Breast epithelium (tissue), 4 donors: Measurements from ENCODE around the gene WAS. TPM values are rescaled to one million over a fixed set of nuclear protein-coding genes. Genes with fewer than 3 reads are reported as not detected.
"Not testable (repeated sequence)": the region's sequence is repeated elsewhere in the genome, so short reads cannot be mapped to it uniquely, and the experiment has no call there.

Source experiments
- DNase-seq, 2 donors: peaks; one replicate each; pipeline ENCODE4 v3.0.0-alpha.2; 2019; ENCODE audit warnings: low spot score in 2 of 2
- H3K27ac ChIP-seq, 2 donors: fragments of 200-600 bp; sonication (generic) in 1 of 2; one replicate each; pipeline ENCODE4 v1.5.1; 2016 to 2019; ENCODE audit warnings: mild to moderate bottlenecking in 1 of 2
- H3K27me3 ChIP-seq, 2 donors: fragments of 200-600 bp; sonication (generic) in 1 of 2; one replicate each; pipeline versions ENCODE4 v1.5.1 to v1.6.0; 2017 to 2019; ENCODE audit warnings: control low read depth in 1 of 2, mild to moderate bottlenecking in 1 of 2
- H3K36me3 ChIP-seq: fragments of 200-600 bp; one replicate; pipeline ENCODE4 v1.5.1; 2019
- H3K4me1 ChIP-seq, 2 donors: fragments of 200-600 bp; sonication (generic); one replicate each; pipeline ENCODE4 v1.5.1; 2016 to 2019; ENCODE audit warnings: control low read depth in 1 of 2
- H3K4me3 ChIP-seq, 3 donors: fragments of 200-600 bp; sonication (generic); 1 replicate in 2 of 3; 2 replicates in 1 of 3; pipeline ENCODE4 v1.5.1; 2016 to 2019; ENCODE audit warnings: mild to moderate bottlenecking in 3 of 3, moderate library complexity in 2 of 3
- H3K9me3 ChIP-seq, 2 donors: fragments of 200-600 bp; sonication (generic) in 1 of 2; one replicate each; pipeline ENCODE4 v1.5.1; 2016 to 2019; ENCODE audit warnings: control low read depth in 1 of 2
- POLR2A ChIP-seq: fragments of 450-650 bp; IDR thresholded peaks from one replicate; pipeline ENCODE4 v1.6.1; 2016; ENCODE audit warnings: antibody characterized with exemption, mild to moderate bottlenecking, moderate library complexity
- POLR2AphosphoS5 ChIP-seq, 3 donors: sonication (generic); formaldehyde crosslinking; IDR thresholded peaks; one replicate each; pipeline ENCODE4 v1.6.1; 2017; ENCODE audit warnings: antibody characterized with exemption in 3 of 3
- intact Hi-C: fragments of 100-400 bp; cut with DNase I; formaldehyde crosslinking; loops from one replicate; pipeline ENCODE4 v1.15.1; 2023; ENCODE audit warnings: low total_unique reads
- total RNA-seq, 3 donors: library from RNA; depleted of rRNA; stranded (reverse); fragments of >200 nt; gene quantifications; one replicate each; pipeline ENCODE4 v1.1.0, GENCODE V29; 2016
- TF ChIP-seq, protein P1 (sequence below), 3 donors: fragments of 450-650 bp; IDR thresholded peaks; one replicate each; pipeline ENCODE4 v1.5.1; 2016 to 2017; ENCODE audit warnings: antibody characterized with exemption in 3 of 3, mild to moderate bottlenecking in 3 of 3, moderate library complexity in 3 of 3

WAS gene
- total RNA-seq, 3 donors from 2014 or later = 2.3 to 12.5 (median 6.0) TPM

DNA sequence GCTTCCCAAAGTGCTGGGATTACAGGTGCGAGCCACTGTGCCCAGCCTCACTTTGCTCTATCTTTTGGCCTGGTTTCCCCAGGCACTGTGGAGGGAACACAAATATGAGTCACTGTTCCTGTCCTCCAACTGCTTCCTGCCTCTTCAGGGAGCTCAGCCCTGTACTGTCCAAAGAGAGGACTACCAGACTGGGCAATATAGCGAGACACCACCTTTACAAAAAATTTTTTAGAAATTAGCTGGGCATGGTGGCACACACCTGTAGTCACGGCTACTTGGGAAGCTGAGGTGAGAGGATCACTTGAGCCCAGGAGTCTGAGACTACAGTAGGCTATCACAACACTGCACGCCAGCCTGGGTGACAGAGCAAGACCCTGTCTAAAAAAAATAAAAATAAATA, 16.9 kb upstream of the WAS start:
- Histone ChIP-seq H3K9me3 (no peaks in the 10 kb centered on the region), H3K27me3 (peaks cover 0 to 18% of the 10 kb centered on the region in 2 donors), H3K4me3 (no peak overlapping the region), H3K4me1 (no peaks in the 10 kb centered on the region), H3K36me3 (no peaks in the 10 kb centered on the region), H3K27ac (no peak overlapping the region)
- intact Hi-C loops = no loop called here
- no peak for TF ChIP-seq POLR2A
- TF ChIP-seq, protein P1, sequence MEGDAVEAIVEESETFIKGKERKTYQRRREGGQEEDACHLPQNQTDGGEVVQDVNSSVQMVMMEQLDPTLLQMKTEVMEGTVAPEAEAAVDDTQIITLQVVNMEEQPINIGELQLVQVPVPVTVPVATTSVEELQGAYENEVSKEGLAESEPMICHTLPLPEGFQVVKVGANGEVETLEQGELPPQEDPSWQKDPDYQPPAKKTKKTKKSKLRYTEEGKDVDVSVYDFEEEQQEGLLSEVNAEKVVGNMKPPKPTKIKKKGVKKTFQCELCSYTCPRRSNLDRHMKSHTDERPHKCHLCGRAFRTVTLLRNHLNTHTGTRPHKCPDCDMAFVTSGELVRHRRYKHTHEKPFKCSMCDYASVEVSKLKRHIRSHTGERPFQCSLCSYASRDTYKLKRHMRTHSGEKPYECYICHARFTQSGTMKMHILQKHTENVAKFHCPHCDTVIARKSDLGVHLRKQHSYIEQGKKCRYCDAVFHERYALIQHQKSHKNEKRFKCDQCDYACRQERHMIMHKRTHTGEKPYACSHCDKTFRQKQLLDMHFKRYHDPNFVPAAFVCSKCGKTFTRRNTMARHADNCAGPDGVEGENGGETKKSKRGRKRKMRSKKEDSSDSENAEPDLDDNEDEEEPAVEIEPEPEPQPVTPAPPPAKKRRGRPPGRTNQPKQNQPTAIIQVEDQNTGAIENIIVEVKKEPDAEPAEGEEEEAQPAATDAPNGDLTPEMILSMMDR (IDR thresholded peaks at IDR 0.05) = no peak
- no peak for DNase-seq

DNA sequence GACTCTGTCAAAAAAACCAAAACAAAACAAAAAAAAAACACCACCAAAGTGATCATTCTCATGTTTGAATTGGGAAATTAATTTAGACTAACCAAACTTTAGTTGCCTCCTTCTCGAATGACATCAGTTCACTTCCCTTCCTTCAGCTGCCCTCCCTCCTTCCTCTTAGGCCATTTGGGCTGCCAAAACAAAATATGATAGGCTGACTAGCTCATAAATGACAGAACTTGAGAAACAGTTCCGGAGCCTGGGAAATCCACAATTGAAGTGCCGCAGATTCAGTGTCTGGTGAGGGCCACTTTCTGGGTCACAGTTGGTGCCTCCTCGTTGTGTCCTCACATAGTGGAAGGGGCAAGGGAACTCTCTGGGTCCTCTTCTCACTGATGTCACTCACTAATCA, 16.1 kb upstream of the WAS start:
- Histone ChIP-seq H3K4me1 (no peaks in the 10 kb centered on the region), H3K27me3 (peaks cover 0 to 18% of the 10 kb centered on the region in 2 donors), H3K36me3 (no peaks in the 10 kb centered on the region), H3K4me3 (no peak overlapping the region), H3K27ac (no peak overlapping the region), H3K9me3 (no peaks in the 10 kb centered on the region)
- no peak for DNase-seq
- intact Hi-C loops = no loop called here
- TF ChIP-seq, protein P1 (IDR thresholded peaks at IDR 0.05) = no peak
- TF ChIP-seq POLR2A (no peak), POLR2AphosphoS5 (IDR thresholded peaks at IDR 0.05) (no peak)

DNA sequence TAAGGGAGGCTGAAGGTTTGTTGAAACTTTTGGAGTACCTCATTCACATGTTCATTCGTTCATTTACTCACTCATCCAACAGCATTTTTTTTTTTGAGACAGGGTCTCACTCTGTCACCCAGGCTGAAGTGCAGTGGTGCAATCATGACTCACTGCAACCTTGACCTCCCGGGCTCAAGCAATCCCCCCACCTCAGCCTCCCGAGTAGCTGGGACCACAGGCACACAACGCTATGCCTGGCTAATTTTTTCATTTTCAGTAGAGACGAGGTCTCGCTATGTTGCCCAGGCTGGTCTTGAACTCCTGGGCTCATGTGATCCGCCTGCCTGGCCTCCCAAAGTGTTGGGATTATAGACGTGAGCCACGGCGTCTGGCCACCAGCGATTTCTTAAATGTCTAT, 15.4 kb upstream of the WAS start:
- H3K27me3 ChIP-seq = peaks cover 0 to 18% of the 10 kb centered on the region in 2 donors
- DNase-seq, H3K27ac ChIP-seq, intact Hi-C loops, H3K36me3 ChIP-seq, H3K9me3 ChIP-seq, H3K4me1 ChIP-seq, H3K4me3 ChIP-seq: not testable (repeated sequence)

DNA sequence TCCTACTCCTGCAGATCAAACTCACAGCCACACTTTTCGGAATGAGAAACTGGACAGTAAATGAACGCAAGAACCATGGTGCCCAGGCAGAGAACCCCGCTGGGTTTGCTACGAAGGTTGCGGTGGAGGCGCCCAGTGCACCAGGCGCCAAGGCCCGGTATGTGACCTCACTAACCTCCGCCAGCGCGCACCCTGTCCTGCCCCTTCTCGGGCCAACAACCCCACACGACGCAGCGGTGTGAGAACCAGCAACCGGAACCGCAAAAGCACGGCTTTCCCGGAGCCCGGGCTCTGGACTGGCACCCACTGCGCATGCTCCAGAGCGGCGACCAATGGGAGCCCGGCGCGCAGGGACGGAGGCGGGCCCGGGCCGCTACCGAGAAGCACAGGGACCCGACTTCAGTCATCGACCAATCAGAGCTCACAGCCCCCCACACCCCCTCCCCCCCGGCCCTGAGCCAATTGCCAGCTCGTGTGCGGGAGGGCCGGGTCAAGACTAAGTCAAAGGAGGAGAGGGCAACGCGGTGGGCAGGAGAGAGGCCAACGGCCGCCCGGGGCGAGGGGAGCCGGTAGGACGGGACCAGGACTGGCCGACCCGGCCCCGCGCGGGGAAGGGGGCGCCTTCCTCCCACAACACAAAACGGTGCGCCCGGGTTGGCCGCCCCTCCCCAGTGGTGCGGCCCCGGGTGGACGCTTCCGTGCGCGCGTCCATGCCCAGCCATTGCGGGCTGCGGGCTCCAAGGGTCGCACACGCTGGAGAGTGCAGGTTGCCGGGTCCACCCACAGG, 7.3 kb upstream of the WAS start:
- intact Hi-C loops = loop anchor here (10.0 kb wide), 1 partner anchor 219 kb away; the partner anchor contains the start of genes PQBP1 and TIMM17B
- Histone ChIP-seq H3K27ac (peak overlapping the region; percentile 83 to 85), H3K9me3 (no peaks in the 10 kb centered on the region), H3K36me3 (no peaks in the 10 kb centered on the region), H3K27me3 (peaks cover 0 to 24% of the 10 kb centered on the region in 2 donors), H3K4me1 (no peaks in the 10 kb centered on the region), H3K4me3 (peak overlapping the region; percentile 66 to 72 (median 67))
- peak; percentile 8 for TF ChIP-seq POLR2A
- TF ChIP-seq, protein P1 (IDR thresholded peaks at IDR 0.05) = no peak
- TF ChIP-seq POLR2AphosphoS5 (IDR thresholded peaks at IDR 0.05) = peak in 1 of 3 donors; percentile 36
- DNase-seq = peak; percentile 84 to 85

DNA sequence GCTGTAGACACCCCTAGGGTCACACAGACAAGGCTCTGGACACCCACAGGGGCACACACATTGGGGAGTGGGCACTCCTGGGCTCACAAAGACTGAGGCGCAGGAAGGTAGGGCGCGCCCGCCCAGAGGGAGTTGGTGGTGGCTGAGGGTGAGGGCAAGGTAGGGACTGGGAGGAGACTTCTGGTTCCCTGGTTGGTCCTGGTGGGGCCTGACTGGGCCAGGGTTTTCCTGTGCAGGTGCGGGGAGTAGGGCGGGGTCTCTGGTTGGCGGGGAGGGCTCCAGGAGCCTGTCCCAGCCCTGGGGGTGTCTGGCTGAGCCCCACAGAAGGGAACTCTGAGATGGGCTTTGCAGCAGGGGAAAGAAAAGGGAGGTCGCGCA, 6.7 kb upstream of the WAS start:
- Histone ChIP-seq H3K4me1 (no peaks in the 10 kb centered on the region), H3K27ac (peak overlapping the region; percentile 83 to 85), H3K4me3 (peak overlapping the region; percentile 66 to 72 (median 67)), H3K36me3 (no peaks in the 10 kb centered on the region), H3K27me3 (peaks cover 0 to 28% of the 10 kb centered on the region in 2 donors), H3K9me3 (no peaks in the 10 kb centered on the region)
- TF ChIP-seq POLR2A = no peak
- TF ChIP-seq, protein P1 (IDR thresholded peaks at IDR 0.05) = no peak
- intact Hi-C loops = loop anchor here (10.0 kb wide), 1 partner anchor 218 kb away; the partner anchor contains the start of genes PQBP1 and TIMM17B
- no peak for DNase-seq
